ENCODE data around the gene ABCG4.
"Not testable (repeated sequence)": the region's sequence is repeated elsewhere in the genome, so short reads cannot be mapped to it uniquely, and the experiment has no call there.

The ABCG4 gene

DNA sequence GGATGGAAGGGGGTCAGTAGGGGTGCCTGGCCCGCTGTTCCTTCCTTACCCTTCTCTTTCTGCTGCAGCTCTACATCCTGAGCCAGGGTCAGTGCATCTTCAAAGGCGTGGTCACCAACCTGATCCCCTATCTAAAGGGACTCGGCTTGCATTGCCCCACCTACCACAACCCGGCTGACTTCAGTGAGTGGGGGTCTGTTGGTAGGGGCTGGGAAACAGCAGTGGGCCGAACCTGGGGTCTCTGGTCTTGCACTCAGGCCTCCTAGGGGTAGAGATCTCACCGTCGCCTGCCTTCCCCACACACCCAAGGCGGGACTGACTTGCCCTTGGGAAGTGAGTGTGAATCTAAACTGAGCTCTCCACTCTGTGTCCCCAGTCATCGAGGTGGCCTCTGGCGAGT, 7.6 kb downstream of the ABCG4 start:
- peaks cover 0 to 8% (median 0%) of the 10 kb centered on the region in 5 experiments for H3K27me3 ChIP-seq (replicated peaks in 2 of 5; ENCODE audit: control insufficient read depth in 4 of 5, insufficient read depth in 5 of 5, low read length in 4 of 5)
- 96% methylated on average over 6 of the region's 10 CpGs for WGBS (ENCODE audit: insufficient coverage)

DNA sequence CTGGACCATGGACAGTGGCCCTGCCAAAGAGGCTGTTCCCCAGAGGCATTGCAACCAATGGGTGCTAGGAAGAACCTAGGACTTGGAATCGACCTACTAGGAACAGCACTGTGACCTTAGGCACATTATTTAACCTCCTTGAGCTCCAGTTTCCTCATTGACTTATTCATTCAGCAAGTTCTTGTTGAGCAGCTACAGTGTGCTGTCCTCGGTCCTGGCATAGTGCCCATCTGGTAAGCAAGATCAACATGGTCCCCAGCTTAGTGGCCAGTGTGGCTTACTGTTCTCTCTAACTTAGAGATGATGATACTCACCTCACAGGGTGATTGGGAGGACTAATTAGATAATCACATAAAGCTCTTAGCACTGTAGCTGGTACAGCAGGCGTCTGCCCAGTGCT, 8.2 kb downstream of the ABCG4 start:
- CTCF ChIA-PET, result interaction anchor here (1.0 to 6.5 kb wide), 5 partner anchors 8 to 127 kb away, joined by 3 to 42 read pairs (median 6); partner anchors contain the start of gene NLRX1
- peak in 2 of 3 donors; percentile 27 to 32 for DNase-seq
- H3K27me3 ChIP-seq (replicated peaks in 2 of 5; ENCODE audit: control insufficient read depth in 4 of 5, insufficient read depth in 5 of 5, low read length in 4 of 5), result peaks cover 0 to 5% (median 0%) of the 10 kb centered on the region in 5 experiments
- H3K36me3 ChIP-seq (ENCODE audit: control insufficient read depth in 4 of 4, insufficient read depth in 4 of 4, low read length in 3 of 4), result no peaks in the 10 kb centered on the region
- POLR2A ChIA-PET, result no interaction called here
- no peak overlapping the region for H3K27ac ChIP-seq (ENCODE audit: insufficient read depth in 1 of 2, low read depth in 1 of 2, low read length in 2 of 2, poor library complexity in 1 of 2, severe bottlenecking in 2 of 2)
- 75% methylated on average over 3 of the region's 3 CpGs for WGBS (ENCODE audit: insufficient coverage)
- H3K4me1 ChIP-seq (ENCODE audit: control extremely low read depth in 1 of 4, control insufficient read depth in 4 of 4, insufficient read depth in 4 of 4, low read length in 3 of 4), result no peaks in the 10 kb centered on the region
- no peak overlapping the region for H3K4me3 ChIP-seq (ENCODE audit: control insufficient read depth in 1 of 7, extremely low read depth in 1 of 7, insufficient read depth in 4 of 7, low read depth in 2 of 7, low read length in 6 of 7)
- H3K9me3 ChIP-seq (ENCODE audit: control extremely low read depth in 1 of 5, control insufficient read depth in 4 of 5, insufficient read depth in 2 of 5, low read depth in 1 of 5, low read length in 4 of 5), result no peaks in the 10 kb centered on the region

More for the DNA sequence above, 7.6 kb downstream of the ABCG4 start:
- no peaks in the 10 kb centered on the region for H3K36me3 ChIP-seq (ENCODE audit: control insufficient read depth in 4 of 4, insufficient read depth in 4 of 4, low read length in 3 of 4)
- H3K9me3 ChIP-seq (ENCODE audit: control extremely low read depth in 1 of 5, control insufficient read depth in 4 of 5, insufficient read depth in 2 of 5, low read depth in 1 of 5, low read length in 4 of 5), result no peaks in the 10 kb centered on the region
- H3K27ac ChIP-seq (ENCODE audit: insufficient read depth in 1 of 2, low read depth in 1 of 2, low read length in 2 of 2, poor library complexity in 1 of 2, severe bottlenecking in 2 of 2), result no peak overlapping the region
- ChIA-PET CTCF (interaction anchor here (1.0 to 6.5 kb wide), 8 partner anchors 9 to 128 kb away, joined by 3 to 42 read pairs (median 4); partner anchors contain the start of gene NLRX1), POLR2A (no interaction called here)
- no peak overlapping the region for H3K4me3 ChIP-seq (ENCODE audit: control insufficient read depth in 1 of 7, extremely low read depth in 1 of 7, insufficient read depth in 4 of 7, low read depth in 2 of 7, low read length in 6 of 7)
- H3K4me1 ChIP-seq (ENCODE audit: control extremely low read depth in 1 of 4, control insufficient read depth in 4 of 4, insufficient read depth in 4 of 4, low read length in 3 of 4), result no peaks in the 10 kb centered on the region
- no peak for DNase-seq

DNA sequence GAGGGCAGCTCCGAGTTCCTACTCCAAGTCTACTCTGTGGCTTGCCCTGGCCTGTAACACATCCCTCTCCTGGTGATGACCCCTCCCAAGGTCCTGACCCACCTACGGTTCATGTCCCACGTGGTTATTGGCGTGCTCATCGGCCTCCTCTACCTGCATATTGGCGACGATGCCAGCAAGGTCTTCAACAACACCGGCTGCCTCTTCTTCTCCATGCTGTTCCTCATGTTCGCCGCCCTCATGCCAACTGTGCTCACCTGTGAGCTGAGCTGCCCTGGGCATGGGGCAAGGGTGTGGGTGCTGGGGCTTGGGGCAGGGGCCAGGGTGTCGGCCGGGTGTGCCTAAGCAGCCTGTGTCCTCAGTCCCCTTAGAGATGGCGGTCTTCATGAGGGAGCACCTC, 9.6 kb downstream of the ABCG4 start:
- ChIA-PET POLR2A (no interaction called here), CTCF (interaction anchor here (1.9 to 6.5 kb wide), 3 partner anchors 7 to 15 kb away, joined by 5 to 42 read pairs (median 23); no protein-coding TSS in a partner anchor)
- Histone ChIP-seq H3K9me3 (ENCODE audit: control extremely low read depth in 1 of 5, control insufficient read depth in 4 of 5, insufficient read depth in 2 of 5, low read depth in 1 of 5, low read length in 4 of 5) (no peaks in the 10 kb centered on the region), H3K27me3 (replicated peaks in 2 of 5; ENCODE audit: control insufficient read depth in 4 of 5, insufficient read depth in 5 of 5, low read length in 4 of 5) (no peaks in the 10 kb centered on the region), H3K27ac (ENCODE audit: insufficient read depth in 1 of 2, low read depth in 1 of 2, low read length in 2 of 2, poor library complexity in 1 of 2, severe bottlenecking in 2 of 2) (no peak overlapping the region), H3K36me3 (ENCODE audit: control insufficient read depth in 4 of 4, insufficient read depth in 4 of 4, low read length in 3 of 4) (no peaks in the 10 kb centered on the region), H3K4me1 (ENCODE audit: control extremely low read depth in 1 of 4, control insufficient read depth in 4 of 4, insufficient read depth in 4 of 4, low read length in 3 of 4) (no peaks in the 10 kb centered on the region), H3K4me3 (ENCODE audit: control insufficient read depth in 1 of 7, extremely low read depth in 1 of 7, insufficient read depth in 4 of 7, low read depth in 2 of 7, low read length in 6 of 7) (no peak overlapping the region)
- no peak for DNase-seq
- WGBS (ENCODE audit: insufficient coverage), result over 99% methylated on average over 12 of the region's 13 CpGs

DNA sequence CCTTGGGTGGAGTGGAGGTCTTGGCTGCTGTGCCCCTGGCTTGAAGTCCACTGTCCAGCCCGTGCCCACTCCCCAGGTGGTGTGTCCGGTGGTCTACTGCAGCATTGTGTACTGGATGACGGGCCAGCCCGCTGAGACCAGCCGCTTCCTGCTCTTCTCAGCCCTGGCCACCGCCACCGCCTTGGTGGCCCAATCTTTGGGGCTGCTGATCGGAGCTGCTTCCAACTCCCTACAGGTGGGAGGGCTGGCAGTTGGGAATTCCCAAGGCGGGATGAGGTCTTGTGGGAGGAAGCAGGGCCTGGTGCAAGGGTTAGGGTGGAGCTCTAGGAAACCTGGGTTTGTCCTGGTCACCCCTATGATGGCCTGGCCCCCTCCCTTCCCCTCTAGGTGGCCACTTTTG, 11.3 kb downstream of the ABCG4 start:
- no peaks in the 10 kb centered on the region for H3K4me1 ChIP-seq (ENCODE audit: control extremely low read depth in 1 of 4, control insufficient read depth in 4 of 4, insufficient read depth in 4 of 4, low read length in 3 of 4)
- no peaks in the 10 kb centered on the region for H3K27me3 ChIP-seq (replicated peaks in 2 of 5; ENCODE audit: control insufficient read depth in 4 of 5, insufficient read depth in 5 of 5, low read length in 4 of 5)
- ChIA-PET POLR2A (no interaction called here), CTCF (interaction anchor here (0.6 to 5.2 kb wide), 7 partner anchors 9 to 38 kb away, joined by 3 to 23 read pairs (median 5); partner anchors contain the start of gene NLRX1)
- no peak overlapping the region for H3K27ac ChIP-seq (ENCODE audit: insufficient read depth in 1 of 2, low read depth in 1 of 2, low read length in 2 of 2, poor library complexity in 1 of 2, severe bottlenecking in 2 of 2)
- 100% methylated on average over 4 of the region's 9 CpGs for WGBS (ENCODE audit: insufficient coverage)
- no peak overlapping the region for H3K4me3 ChIP-seq (ENCODE audit: control insufficient read depth in 1 of 7, extremely low read depth in 1 of 7, insufficient read depth in 4 of 7, low read depth in 2 of 7, low read length in 6 of 7)
- H3K9me3 ChIP-seq (ENCODE audit: control extremely low read depth in 1 of 5, control insufficient read depth in 4 of 5, insufficient read depth in 2 of 5, low read depth in 1 of 5, low read length in 4 of 5), result no peaks in the 10 kb centered on the region
- no peaks in the 10 kb centered on the region for H3K36me3 ChIP-seq (ENCODE audit: control insufficient read depth in 4 of 4, insufficient read depth in 4 of 4, low read length in 3 of 4)
- DNase-seq, result no peak

DNA sequence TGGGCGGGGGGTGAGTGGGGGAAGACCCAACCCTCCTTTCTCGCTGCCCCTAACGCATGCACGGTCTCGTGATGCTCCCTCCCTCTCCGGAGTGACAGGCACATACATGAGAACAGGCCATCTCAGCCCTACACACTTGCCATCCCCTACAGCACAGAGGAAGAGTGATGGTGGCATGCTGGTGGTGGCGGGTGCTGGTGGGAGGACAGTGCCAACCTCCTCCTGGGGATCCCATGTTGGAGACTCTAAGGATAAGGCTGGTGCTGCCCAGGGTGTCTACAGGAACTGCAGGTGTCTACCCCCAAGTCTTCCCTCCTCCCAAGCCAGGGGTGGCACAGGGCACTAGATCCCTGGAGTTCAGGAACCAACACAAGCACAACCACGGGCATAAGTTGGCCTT, 13.0 kb downstream of the ABCG4 start:
- 98% methylated on average over 6 of the region's 8 CpGs for WGBS (ENCODE audit: insufficient coverage)
- ChIA-PET CTCF (interaction anchor here (1.7 kb wide), 1 partner anchor 35 kb away, joined by 9 read pairs; no protein-coding TSS in a partner anchor), POLR2A (no interaction called here)
- H3K27ac ChIP-seq (ENCODE audit: insufficient read depth in 1 of 2, low read depth in 1 of 2, low read length in 2 of 2, poor library complexity in 1 of 2, severe bottlenecking in 2 of 2), result no peak overlapping the region
- no peaks in the 10 kb centered on the region for H3K9me3 ChIP-seq (ENCODE audit: control extremely low read depth in 1 of 5, control insufficient read depth in 4 of 5, insufficient read depth in 2 of 5, low read depth in 1 of 5, low read length in 4 of 5)
- no peaks in the 10 kb centered on the region for H3K4me1 ChIP-seq (ENCODE audit: control extremely low read depth in 1 of 4, control insufficient read depth in 4 of 4, insufficient read depth in 4 of 4, low read length in 3 of 4)
- H3K27me3 ChIP-seq (replicated peaks in 2 of 5; ENCODE audit: control insufficient read depth in 4 of 5, insufficient read depth in 5 of 5, low read length in 4 of 5), result no peaks in the 10 kb centered on the region
- no peaks in the 10 kb centered on the region for H3K36me3 ChIP-seq (ENCODE audit: control insufficient read depth in 4 of 4, insufficient read depth in 4 of 4, low read length in 3 of 4)
- no peak overlapping the region for H3K4me3 ChIP-seq (ENCODE audit: control insufficient read depth in 1 of 7, extremely low read depth in 1 of 7, insufficient read depth in 4 of 7, low read depth in 2 of 7, low read length in 6 of 7)
- DNase-seq, result no peak

DNA sequence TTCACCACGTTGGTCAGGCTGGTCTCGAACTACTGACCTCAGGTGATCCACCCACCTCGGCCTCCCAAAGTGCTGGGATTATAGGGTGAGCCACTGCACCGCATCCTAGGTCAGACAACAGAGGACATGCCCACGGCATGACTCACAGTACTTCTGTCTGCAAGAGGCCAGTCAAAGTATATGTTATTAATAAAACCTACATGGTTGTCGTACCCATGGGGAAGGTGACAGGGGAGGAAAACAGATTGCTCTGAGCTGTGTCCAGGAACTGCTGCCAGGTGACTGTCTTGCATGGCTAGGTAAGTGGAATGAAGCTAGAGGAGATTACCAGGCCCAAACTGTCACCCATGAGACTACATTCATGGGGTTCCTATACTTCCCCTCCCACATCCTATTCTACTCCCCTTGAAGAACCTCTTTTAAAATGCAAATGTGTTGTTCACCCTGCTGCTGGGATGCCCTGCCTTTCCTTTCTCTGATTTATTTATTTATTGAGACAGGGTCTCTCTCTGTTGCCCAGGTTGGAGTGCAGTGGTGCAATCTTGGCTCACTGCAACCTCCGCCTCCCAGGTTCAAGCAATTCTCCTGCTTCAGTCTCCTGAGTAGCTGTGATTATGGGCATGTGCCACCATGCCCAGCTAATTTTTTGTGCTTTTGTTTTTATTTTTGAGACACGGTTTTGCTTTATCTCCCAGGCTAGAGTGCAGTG, 17.7 kb downstream of the ABCG4 start:
- H3K4me3 ChIP-seq (ENCODE audit: control insufficient read depth in 1 of 7, extremely low read depth in 1 of 7, insufficient read depth in 4 of 7, low read depth in 2 of 7, low read length in 6 of 7), result no peak overlapping the region
- WGBS (ENCODE audit: insufficient coverage), result 91% methylated on average over 7 of the region's 8 CpGs
- POLR2A ChIA-PET, result interaction anchor here (0.9 kb wide), 1 partner anchor 16 kb away, joined by 3 read pairs; no protein-coding TSS in a partner anchor
- H3K27me3 ChIP-seq (replicated peaks in 2 of 5; ENCODE audit: control insufficient read depth in 4 of 5, insufficient read depth in 5 of 5, low read length in 4 of 5), result no peaks in the 10 kb centered on the region
- CTCF ChIA-PET, result interaction anchor here (1.7 to 6.3 kb wide), 4 partner anchors 10 to 30 kb away, joined by 3 to 42 read pairs (median 14); no protein-coding TSS in a partner anchor
- DNase-seq, result no peak
- no peaks in the 10 kb centered on the region for H3K9me3 ChIP-seq (ENCODE audit: control extremely low read depth in 1 of 5, control insufficient read depth in 4 of 5, insufficient read depth in 2 of 5, low read depth in 1 of 5, low read length in 4 of 5)
- H3K36me3 ChIP-seq (ENCODE audit: control insufficient read depth in 4 of 4, insufficient read depth in 4 of 4, low read length in 3 of 4), result no peaks in the 10 kb centered on the region
- no peak overlapping the region for H3K27ac ChIP-seq (ENCODE audit: insufficient read depth in 1 of 2, low read depth in 1 of 2, low read length in 2 of 2, poor library complexity in 1 of 2, severe bottlenecking in 2 of 2)
- H3K4me1 ChIP-seq (ENCODE audit: control extremely low read depth in 1 of 4, control insufficient read depth in 4 of 4, insufficient read depth in 4 of 4, low read length in 3 of 4), result peaks cover 0 to 12% (median 9%) of the 10 kb centered on the region in 4 experiments

DNA sequence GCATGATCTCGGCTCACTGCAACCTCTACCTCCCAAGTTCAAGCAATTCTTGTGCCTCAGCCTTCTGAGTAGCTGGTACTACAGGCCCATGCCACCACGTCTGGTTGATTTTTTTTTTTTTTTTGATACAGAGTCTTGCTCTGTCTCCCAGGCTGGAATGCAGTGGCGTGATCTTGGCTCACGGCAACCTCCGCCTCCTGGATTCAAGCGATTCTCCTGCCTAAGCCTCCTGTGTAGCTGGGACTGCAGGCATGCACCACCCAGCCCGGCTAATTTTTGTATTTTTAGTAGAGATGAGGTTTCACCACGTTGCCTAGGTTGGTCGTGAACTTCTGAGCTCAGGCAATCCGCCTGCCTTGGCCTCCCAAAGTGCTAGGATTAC, 18.2 kb downstream of the ABCG4 start:
- H3K9me3 ChIP-seq (ENCODE audit: control extremely low read depth in 1 of 5, control insufficient read depth in 4 of 5, insufficient read depth in 2 of 5, low read depth in 1 of 5, low read length in 4 of 5); POLR2A ChIA-PET; DNase-seq; H3K27me3 ChIP-seq (replicated peaks in 2 of 5; ENCODE audit: control insufficient read depth in 4 of 5, insufficient read depth in 5 of 5, low read length in 4 of 5); H3K27ac ChIP-seq (ENCODE audit: insufficient read depth in 1 of 2, low read depth in 1 of 2, low read length in 2 of 2, poor library complexity in 1 of 2, severe bottlenecking in 2 of 2); H3K4me3 ChIP-seq (ENCODE audit: control insufficient read depth in 1 of 7, extremely low read depth in 1 of 7, insufficient read depth in 4 of 7, low read depth in 2 of 7, low read length in 6 of 7); H3K36me3 ChIP-seq (ENCODE audit: control insufficient read depth in 4 of 4, insufficient read depth in 4 of 4, low read length in 3 of 4): not testable (repeated sequence)
- peaks cover 0 to 15% (median 9%) of the 10 kb centered on the region in 4 experiments for H3K4me1 ChIP-seq (ENCODE audit: control extremely low read depth in 1 of 4, control insufficient read depth in 4 of 4, insufficient read depth in 4 of 4, low read length in 3 of 4)
- WGBS (ENCODE audit: insufficient coverage), result 93% methylated on average over 6 of the region's 10 CpGs
- CTCF ChIA-PET, result interaction anchor here (1.7 to 6.3 kb wide), 4 partner anchors 9 to 29 kb away, joined by 3 to 42 read pairs (median 14); no protein-coding TSS in a partner anchor
